Measurements from ENCODE around the gene CREG2.

- TF ChIP-seq POLR2AphosphoS5 (IDR thresholded peaks at IDR 0.05) = no peak
- TF ChIP-seq RAD21 (conservative IDR thresholded peaks at IDR 0.05) = no peak
- no peak for TF ChIP-seq MXI1 (conservative IDR thresholded peaks at IDR 0.05; ENCODE audit: poor library complexity, severe bottlenecking)
- TF ChIP-seq, protein P1, sequence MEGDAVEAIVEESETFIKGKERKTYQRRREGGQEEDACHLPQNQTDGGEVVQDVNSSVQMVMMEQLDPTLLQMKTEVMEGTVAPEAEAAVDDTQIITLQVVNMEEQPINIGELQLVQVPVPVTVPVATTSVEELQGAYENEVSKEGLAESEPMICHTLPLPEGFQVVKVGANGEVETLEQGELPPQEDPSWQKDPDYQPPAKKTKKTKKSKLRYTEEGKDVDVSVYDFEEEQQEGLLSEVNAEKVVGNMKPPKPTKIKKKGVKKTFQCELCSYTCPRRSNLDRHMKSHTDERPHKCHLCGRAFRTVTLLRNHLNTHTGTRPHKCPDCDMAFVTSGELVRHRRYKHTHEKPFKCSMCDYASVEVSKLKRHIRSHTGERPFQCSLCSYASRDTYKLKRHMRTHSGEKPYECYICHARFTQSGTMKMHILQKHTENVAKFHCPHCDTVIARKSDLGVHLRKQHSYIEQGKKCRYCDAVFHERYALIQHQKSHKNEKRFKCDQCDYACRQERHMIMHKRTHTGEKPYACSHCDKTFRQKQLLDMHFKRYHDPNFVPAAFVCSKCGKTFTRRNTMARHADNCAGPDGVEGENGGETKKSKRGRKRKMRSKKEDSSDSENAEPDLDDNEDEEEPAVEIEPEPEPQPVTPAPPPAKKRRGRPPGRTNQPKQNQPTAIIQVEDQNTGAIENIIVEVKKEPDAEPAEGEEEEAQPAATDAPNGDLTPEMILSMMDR (IDR thresholded peaks at IDR 0.05; ENCODE audit: poor library complexity, severe bottlenecking) = no peak
Observed at GRCh38 chr2:101428422-101429176, 41.3 kb upstream of the CREG2 start.

Data from neural cell (in vitro differentiated cells).